ENCODE data around the gene PRR33.

The PRR33 gene

DNA sequence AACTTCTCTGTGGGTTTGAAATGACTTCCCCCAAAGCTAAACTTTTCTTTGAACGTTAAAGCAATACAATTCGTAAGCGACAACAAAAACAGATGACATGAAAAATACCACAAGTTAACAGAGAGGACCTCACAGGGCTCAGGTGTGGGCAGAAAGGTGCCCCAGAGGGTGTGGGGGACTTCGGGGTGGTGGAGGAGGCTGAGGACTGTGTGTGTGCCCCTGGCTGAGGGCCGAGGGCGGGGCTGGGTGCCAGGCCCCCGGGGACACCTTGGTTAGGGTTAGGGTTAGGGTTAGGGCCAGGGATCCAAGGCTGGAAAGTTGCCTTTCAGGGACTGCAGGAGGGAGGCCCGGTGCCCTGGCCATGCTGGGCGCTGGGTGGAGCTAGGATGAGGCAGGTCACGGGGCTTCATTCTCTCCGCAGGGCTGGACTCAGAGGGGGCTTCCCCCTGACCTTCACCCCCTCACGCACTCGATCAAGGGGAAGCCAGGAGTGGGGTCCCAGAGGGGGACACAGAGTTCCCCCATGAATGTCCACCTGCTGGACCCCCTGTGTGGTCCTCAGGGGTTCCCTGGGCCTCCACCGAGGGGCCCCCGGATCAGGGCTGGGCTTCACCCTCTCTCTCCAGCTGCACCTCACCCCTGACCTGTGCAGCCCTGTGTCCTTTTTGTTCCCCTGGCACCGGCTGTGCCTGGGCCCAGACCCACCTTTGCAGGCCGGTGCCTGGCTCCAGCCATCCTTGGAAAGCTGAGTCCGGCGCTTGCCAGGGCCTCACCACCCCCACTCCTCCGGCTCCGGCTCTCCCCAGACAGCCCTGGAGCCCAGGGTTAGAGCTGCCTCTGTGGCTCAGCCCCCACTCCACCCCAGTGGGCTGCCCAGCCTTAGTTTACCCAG lies 45.9 kb downstream of the PRR33 start:
- no peak for DNase-seq

- no peak for DNase-seq
These were observed 46.6 kb downstream of the PRR33 start for GRCh38 chr11:1845095-1845429.

- DNase-seq: no peak
These were observed 47.2 kb downstream of the PRR33 start for GRCh38 chr11:1844221-1845094.

GRCh38 chr11:1843796-1844195 lies 47.9 kb downstream of the PRR33 start:
- no peak for DNase-seq

DNA sequence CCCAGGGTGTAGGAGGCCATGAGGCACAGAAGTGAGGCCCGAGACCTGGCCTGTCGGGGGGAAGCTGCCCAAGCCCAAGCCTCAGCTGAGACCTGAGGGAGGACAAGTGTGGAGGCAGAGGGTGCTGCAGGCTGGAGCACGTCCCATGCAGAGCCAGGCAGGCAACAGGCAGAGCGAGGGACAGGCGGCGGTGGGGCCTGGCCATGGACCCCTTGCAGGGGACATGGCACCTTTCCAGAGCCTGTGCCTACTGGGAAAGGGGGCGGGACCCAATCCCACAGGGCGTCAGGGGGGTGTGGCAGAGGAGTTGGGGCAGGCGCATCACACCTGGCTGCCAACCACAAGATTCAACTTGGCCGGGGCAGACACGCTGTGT lies 48.6 kb downstream of the PRR33 start:
- DNase-seq: no peak

- DNase-seq: no peak
These were observed 49.3 kb downstream of the PRR33 start for GRCh38 chr11:1842149-1843097.

- no peak for DNase-seq
These were observed 50.1 kb downstream of the PRR33 start for GRCh38 chr11:1841511-1842148.

DNA sequence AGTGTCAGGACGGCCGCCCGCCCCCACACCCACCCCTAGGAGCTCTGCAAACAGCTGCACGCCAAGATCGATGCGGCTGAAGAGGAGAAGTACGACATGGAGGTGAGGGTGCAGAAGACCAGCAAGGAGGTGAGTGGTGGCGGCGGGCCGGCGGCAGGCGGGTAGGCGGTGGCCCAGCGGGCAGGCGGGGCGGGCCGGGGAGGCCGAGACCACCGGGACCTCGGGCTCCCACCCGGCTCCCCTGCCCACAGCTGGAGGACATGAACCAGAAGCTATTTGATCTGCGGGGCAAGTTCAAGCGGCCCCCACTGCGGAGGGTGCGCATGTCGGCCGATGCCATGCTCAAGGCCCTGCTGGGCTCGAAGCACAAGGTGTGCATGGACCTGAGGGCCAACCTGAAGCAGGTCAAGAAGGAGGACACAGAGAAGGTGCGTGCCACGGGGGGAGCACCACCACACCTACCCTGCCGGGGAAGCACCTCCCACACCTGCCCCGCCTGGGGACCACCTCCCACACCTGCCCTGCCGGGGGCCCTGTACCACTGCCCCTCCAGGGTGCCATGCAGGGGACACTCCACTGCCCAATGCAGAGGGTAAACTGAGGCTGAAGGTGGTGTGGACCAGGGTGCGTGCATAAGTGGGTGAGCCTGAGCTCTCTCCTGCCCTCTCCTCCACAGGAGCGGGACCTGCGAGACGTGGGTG lies 50.8 kb downstream of the PRR33 start:
- DNase-seq: no peak

- no peak for DNase-seq
These were observed 51.5 kb downstream of the PRR33 start for GRCh38 chr11:1839924-1840779.

DNA sequence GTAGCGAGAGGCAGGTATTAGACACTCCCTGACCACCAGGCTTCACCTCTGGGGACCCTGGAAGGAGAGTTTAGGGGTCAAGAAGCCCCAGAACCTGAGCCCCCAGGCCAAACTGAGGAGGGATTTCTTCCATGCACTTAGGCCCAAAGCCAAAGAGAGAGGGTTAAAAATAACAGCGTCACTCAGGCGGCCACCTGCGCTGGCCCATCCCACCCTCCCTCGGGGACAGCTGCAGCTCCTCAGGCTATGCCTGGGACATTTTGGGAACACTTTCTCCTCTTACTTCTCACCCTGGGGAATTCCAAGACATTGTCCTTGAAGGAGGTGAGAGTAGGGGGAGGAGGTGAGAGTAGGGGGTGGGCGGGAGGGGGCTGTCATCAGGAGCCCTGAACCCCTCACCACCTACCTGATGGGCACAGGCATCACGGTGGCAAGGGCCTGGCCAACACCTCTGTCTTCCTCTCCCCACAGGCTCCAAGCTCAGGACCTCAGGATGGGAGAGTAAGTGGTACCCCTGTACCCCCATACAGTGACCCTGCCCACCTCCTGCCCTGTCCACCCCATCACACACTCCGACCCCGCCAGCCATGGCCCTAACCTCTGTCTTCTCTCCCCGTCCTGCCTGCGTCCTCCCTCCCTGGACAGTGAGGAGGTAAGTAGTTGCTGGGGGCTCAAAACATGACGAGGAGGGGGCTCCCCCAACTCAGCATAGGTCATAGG lies 52.3 kb downstream of the PRR33 start:
- DNase-seq: no peak

DNA sequence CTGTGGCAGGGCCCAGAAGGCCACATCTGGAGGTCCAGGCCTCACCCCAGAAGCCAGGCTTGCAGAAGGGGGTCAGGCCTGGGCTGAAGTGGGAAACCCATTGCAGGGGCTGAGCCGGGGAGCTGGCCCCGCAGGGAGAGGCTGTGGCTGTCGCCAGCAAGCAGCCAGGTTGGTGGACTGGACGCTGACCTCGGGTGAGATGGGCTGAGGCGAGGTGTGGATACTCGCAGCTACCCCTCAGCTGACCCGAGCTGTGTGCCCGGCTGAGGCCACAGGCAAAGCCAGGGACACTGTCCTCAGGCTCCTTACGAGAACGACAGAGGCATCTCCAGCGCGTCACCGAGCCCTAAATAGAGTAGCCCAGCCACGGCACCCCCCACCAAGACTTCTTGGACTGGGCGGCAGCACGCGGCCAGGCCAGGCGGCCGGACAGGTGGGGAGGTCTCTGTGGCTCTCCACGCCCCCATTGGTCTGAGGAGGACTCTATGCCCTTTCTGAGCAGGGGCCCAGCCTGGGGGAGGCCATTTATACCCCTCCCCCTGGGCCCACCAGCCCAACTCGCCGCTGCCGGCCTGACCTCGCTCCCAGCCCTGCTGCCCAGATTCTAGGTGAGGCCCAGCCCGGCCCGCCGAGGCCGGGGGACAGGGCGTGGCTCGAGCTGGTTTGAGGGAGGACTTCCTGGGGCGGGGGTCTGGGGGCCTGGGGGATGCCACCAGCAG lies 53.1 kb downstream of the PRR33 start, which contains the start of gene TNNI2:
TSS of gene TNNI2 (plus strand) at position 556 of the 719 bp plus-strand sequence. CDS start 716 bp downstream, outside the sequence.
- no peak for DNase-seq

All from NCI-H187 (cell line).